Heart right ventricle (tissue), 16 donors: ENCODE results near the gene UNC5B. TPM values are rescaled to one million over a fixed set of nuclear protein-coding genes. Genes with fewer than 3 reads are reported as not detected.
A peak's percentile ranks its signal among the peaks of the same experiment; 100 is the strongest.

Source experiments
- ATAC-seq, 8 donors: fragments of 200-7000 bp; cut with Tn5 transposase; one replicate each; pipeline ENCODE4 v1.9.1; 2020; ENCODE audit warnings: mild to moderate bottlenecking in 8 of 8, moderate library complexity in 8 of 8, moderate number of reproducible peaks in 1 of 8
- DNase-seq, 2 donors: peaks; one replicate each; pipeline ENCODE4 v3.0.0-alpha.2; 2020
- H3K27ac ChIP-seq, 10 donors: fragments of 200-600 bp; sonication (generic) in 2 of 10; one replicate each; pipeline versions ENCODE4 v1.5.0 to v1.8.0; 2020 to 2022; ENCODE audit warnings: mild to moderate bottlenecking in 3 of 10
- H3K27me3 ChIP-seq, 7 donors: fragments of 200-600 bp; one replicate each; pipeline ENCODE4 v1.8.0; 2021 to 2022; ENCODE audit warnings: mild to moderate bottlenecking in 2 of 7
- H3K36me3 ChIP-seq, 9 donors: fragments of 200-600 bp; sonication (generic) in 1 of 9; one replicate each; pipeline versions ENCODE4 v1.5.0 to v1.8.0; 2020 to 2022; ENCODE audit warnings: mild to moderate bottlenecking in 2 of 9
- H3K4me1 ChIP-seq, 9 donors: fragments of 200-600 bp; sonication (generic) in 1 of 9; one replicate each; pipeline versions ENCODE4 v1.5.0 to v1.8.0; 2020 to 2022; ENCODE audit warnings: mild to moderate bottlenecking in 4 of 9
- H3K4me3 ChIP-seq, 10 donors: fragments of 200-600 bp; sonication (generic) in 2 of 10; one replicate each; pipeline versions ENCODE4 v1.5.0 to v1.8.0; 2020 to 2022; ENCODE audit warnings: mild to moderate bottlenecking in 7 of 10, moderate library complexity in 2 of 10
- H3K9me3 ChIP-seq, 11 donors: fragments of 200-600 bp in 10 of 11; sonication (generic) in 2 of 11; one replicate each; pipeline versions ENCODE4 v1.5.0 to v1.8.0; 2013 to 2022; ENCODE audit warnings: mild to moderate bottlenecking in 2 of 11, control low read depth in 1 of 11, moderate library complexity in 1 of 11
- WGBS, 2 donors: extraction: QIAGEN DNeasy Blood & Tissue Kit; methylation state at CpG; one replicate each; pipeline ENCODE4 v1.1.7; 2013; ENCODE audit warnings: inconsistent platforms in 1 of 2; 5-methylcytosine and 5-hydroxymethylcytosine counted together
- intact Hi-C, 10 donors: fragments of 100-400 bp; cut with DNase I; formaldehyde crosslinking; loops; one replicate each; pipeline versions ENCODE4 v1.11.1 to v1.14.2; 2022
- polyA plus RNA-seq, 2 donors: library from polyadenylated mRNA; stranded (reverse); fragments of 200-250 nt; gene quantifications; one replicate each; pipeline ENCODE4 v1.2.3, GENCODE V29; 2013
- total RNA-seq, 10 donors: library from RNA; stranded (reverse); fragmentation: NEBNext Ultra II Directional in 3 of 10; extraction: Animal tissue kit (Norgen Biotek cat#: 25700) in 3 of 10; gene quantifications; one replicate each; pipeline versions ENCODE4 v1.2.1 to v1.2.4, GENCODE V29; 2021 to 2023
- TF ChIP-seq, protein P1 (sequence below), 9 donors: fragments of 200-600 bp; sonication (generic) in 2 of 9; IDR thresholded peaks; one replicate each; pipeline versions ENCODE4 v1.5.0 to v1.8.0; 2021 to 2022; ENCODE audit warnings: antibody characterized with exemption in 9 of 9, mild to moderate bottlenecking in 5 of 9, moderate library complexity in 1 of 9
- donor health status: Arrhythmogenic right ventricular cardiomyopathy.
- donor health status: ischemic (EF 13 %, LVEDD 7.1; RV severe dilation, severe dysfunction).
- donor health status: healthy with polysubstance abuse.
- donor health status: DM: no; HTN: yes; CAD: no.
- donor health status: DM: no; HTN: no; CAD: no.
- donor health status: ischemic (EF 25% LVEDD 6.9; RV normal size, moderate dysfunction).
- donor health status: ischemic (EF 25% LVEDD 5.7; RV mildly dilated, moderate dysfunction).
- donor health status: healthy.
- donor health status: DM: yes; HTN: yes; CAD: no.
- donor health status: Ischemic cardiomyopathy.
- donor health status: ischemic (EF 35%, LVEDD 5.7; RV mildly dilated, moderate dysfunction).
- donor health status: nonischemic (EF 11% LVEDD 7.7; RV severe dilation, severe dysfunction).
- donor health status: DM: yes; HTN: yes; CAD: no.
- donor health status: PGD.
- donor health status: ischemic (EF 29% LVEDD 5.4; RV normal size, mild dysfunction).
- donor health status: nonischemic (EF 23%, LVEDD 6.1; RV moderate dilation, normal function).

Gene UNC5B
- total and polyA plus RNA-seq, 12 donors = 3.3 to 20.6 (median 12.1) TPM

DNA sequence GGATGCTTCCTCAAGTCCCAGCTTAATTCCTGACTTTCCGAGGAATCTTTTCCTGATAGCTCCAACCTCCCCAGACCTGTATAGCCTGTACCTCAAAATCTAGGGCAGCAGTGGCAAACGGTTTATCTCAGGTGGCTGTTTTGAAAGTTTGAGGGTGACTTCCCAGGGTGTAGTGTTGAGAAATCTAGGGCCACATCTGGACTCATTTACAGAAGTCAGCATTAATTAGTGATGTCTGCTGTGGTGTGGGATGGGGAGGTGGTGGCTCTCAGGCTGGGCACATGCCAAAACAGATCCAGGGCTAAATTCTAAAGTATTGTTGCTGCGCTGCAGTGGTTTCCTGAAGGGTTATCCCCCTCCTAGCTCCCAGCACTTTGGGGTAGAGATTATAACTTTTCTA lies 38.0 kb downstream of the UNC5B start:
- TF ChIP-seq, protein P1, sequence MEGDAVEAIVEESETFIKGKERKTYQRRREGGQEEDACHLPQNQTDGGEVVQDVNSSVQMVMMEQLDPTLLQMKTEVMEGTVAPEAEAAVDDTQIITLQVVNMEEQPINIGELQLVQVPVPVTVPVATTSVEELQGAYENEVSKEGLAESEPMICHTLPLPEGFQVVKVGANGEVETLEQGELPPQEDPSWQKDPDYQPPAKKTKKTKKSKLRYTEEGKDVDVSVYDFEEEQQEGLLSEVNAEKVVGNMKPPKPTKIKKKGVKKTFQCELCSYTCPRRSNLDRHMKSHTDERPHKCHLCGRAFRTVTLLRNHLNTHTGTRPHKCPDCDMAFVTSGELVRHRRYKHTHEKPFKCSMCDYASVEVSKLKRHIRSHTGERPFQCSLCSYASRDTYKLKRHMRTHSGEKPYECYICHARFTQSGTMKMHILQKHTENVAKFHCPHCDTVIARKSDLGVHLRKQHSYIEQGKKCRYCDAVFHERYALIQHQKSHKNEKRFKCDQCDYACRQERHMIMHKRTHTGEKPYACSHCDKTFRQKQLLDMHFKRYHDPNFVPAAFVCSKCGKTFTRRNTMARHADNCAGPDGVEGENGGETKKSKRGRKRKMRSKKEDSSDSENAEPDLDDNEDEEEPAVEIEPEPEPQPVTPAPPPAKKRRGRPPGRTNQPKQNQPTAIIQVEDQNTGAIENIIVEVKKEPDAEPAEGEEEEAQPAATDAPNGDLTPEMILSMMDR (IDR thresholded peaks at IDR 0.05) = no peak
- no peaks in the 10 kb centered on the region for H3K9me3 ChIP-seq
- DNase-seq (no peak), ATAC-seq (no peak)
- intact Hi-C loops = loop anchor here in 1 of 10 donors (2.0 kb wide), 1 partner anchor 18 kb away; no protein-coding TSS in a partner anchor
- no peaks in the 10 kb centered on the region for H3K36me3 ChIP-seq
- peak overlapping the region in 1 of 10 donors; percentile 60 for H3K27ac ChIP-seq
- no peaks in the 10 kb centered on the region for H3K27me3 ChIP-seq
- peaks cover 40 to 100% (median 82%) of the 10 kb centered on the region in 9 donors for H3K4me1 ChIP-seq
- WGBS, 2 donors = 85 to 94% methylated on average over 3 of the region's 3 CpGs
- no peak overlapping the region for H3K4me3 ChIP-seq

DNA sequence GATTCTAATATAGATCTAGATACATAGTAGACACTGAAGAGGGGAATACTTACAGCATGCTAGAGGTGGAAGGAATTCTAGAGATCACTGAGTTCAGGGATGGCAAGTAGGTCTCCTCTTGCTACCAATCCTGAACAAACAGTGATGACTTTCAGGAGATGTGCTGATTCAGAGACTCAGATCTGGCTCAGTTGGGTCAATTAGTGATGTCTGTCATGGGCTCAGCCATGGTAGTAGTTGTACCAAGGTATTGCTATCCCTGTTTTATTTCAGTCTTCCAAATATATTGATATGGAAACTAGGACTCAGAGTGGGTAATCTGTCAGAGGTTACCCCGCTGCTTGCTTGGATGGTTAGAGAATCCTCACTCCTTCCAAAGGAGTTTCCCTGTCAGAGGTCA lies 38.5 kb downstream of the UNC5B start:
- intact Hi-C loops = loop anchor here in 1 of 10 donors (2.0 kb wide), 1 partner anchor 18 kb away; no protein-coding TSS in a partner anchor

DNA sequence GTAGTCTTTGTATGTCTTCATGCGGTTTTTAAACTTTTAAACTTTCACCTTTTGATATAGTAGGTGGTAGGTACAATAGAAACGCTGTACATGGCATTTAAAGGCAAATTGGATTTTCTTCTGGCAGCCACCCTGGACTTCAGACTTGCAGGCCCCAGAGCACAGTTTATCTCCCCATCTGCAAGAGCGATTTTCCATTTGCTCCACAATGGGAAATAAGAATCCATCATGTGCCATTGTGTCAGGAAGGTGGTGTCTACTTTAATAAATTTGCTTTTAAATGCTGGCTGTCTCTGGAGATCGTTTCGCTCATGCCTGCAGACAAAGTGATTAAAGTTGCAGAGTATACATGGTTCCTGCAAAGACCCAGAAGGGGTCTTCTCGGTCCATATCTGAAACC lies 38.9 kb downstream of the UNC5B start:
- DNase-seq (no peak), ATAC-seq (no peak)
- H3K4me3 ChIP-seq = no peak overlapping the region
- no peaks in the 10 kb centered on the region for H3K9me3 ChIP-seq
- 73 to 77% methylated on average over 6 of the region's 6 CpGs for WGBS, 2 donors
- H3K4me1 ChIP-seq = peaks cover 36 to 100% (median 81%) of the 10 kb centered on the region in 9 donors
- no peaks in the 10 kb centered on the region for H3K36me3 ChIP-seq
- TF ChIP-seq, protein P1 (IDR thresholded peaks at IDR 0.05) = no peak
- intact Hi-C loops = loop anchor here in 1 of 10 donors (2.0 kb wide), 1 partner anchor 19 kb away; no protein-coding TSS in a partner anchor
- no peaks in the 10 kb centered on the region for H3K27me3 ChIP-seq
- peak overlapping the region in 2 of 10 donors; percentile 45 to 60 for H3K27ac ChIP-seq

More for the DNA sequence above, 38.5 kb downstream of the UNC5B start:
- TF ChIP-seq, protein P1 (IDR thresholded peaks at IDR 0.05) = no peak
- DNase-seq (no peak), ATAC-seq (no peak)
- no peak overlapping the region for H3K4me3 ChIP-seq
- H3K27ac ChIP-seq = peak overlapping the region in 3 of 10 donors; percentile 15 to 60 (median 45)
- H3K36me3 ChIP-seq = no peaks in the 10 kb centered on the region
- no peaks in the 10 kb centered on the region for H3K9me3 ChIP-seq
- 90 to 96% methylated on average over 1 of the region's 1 CpG for WGBS, 2 donors
- peaks cover 37 to 100% (median 81%) of the 10 kb centered on the region in 9 donors for H3K4me1 ChIP-seq
- no peaks in the 10 kb centered on the region for H3K27me3 ChIP-seq

DNA sequence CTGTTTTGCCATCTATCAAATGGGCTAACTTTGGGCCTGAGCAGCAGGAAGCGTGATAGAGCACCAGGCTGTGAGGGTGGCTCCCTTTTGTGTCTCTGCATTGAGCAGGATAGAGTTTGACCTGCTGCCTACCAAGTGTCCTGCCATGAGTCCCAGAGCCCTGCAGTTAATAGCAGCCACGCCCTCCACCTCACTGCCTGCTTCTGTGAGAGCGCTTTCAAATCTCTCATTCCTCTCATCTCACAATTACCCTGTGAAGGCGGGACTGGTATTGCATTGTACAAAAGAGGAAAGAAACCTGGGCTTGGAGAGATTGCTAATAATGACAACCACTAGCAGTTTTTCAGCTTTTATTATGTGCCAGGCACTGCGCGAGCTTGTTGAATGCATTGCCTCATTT lies 39.9 kb downstream of the UNC5B start:
- Histone ChIP-seq H3K4me3 (no peak overlapping the region), H3K36me3 (no peaks in the 10 kb centered on the region), H3K27me3 (no peaks in the 10 kb centered on the region), H3K9me3 (no peaks in the 10 kb centered on the region), H3K4me1 (peaks cover 31 to 100% (median 80%) of the 10 kb centered on the region in 9 donors), H3K27ac (no peak overlapping the region)
- 88 to 90% methylated on average over 6 of the region's 6 CpGs for WGBS, 2 donors
- DNase-seq (no peak), ATAC-seq (no peak)
- TF ChIP-seq, protein P1 (IDR thresholded peaks at IDR 0.05) = no peak
- intact Hi-C loops = no loop called here
